Activated CD4-positive, CD25-positive, alpha-beta regulatory T cell treated with anti-CD3 and anti-CD28 coated beads, Interleukin-2, amount 50 U/mL, for 24 hours (primary cell): ENCODE measurements around the gene NELL1.

Experiments
- ATAC-seq, 2 donors: fragments of 150-1000 bp; cut with Tn5 transposase; one replicate each; pipeline ENCODE4 v1.10.0; 2021; ENCODE audit warnings: mild to moderate bottlenecking in 1 of 2, moderate library complexity in 1 of 2

The NELL1 gene

DNA sequence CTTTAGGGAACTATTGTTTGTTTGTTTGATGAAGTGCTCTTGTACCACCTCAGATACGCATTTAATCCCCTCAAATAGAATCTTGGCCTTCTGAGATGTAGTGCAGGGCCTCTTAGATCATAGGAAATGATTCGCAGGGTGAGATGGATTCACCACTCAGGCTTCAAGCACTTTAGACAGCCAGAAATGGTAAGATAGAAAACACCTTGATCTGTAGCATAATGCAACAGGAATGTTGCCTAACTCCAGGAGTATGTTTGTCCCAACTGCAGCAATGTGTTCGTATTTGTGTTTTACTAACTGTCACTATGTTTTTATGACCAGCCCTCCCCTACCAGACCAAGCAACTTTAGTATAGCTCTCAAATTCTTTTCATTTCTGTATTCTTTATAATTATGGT, 761.2 kb downstream of the NELL1 start:
- no peak for ATAC-seq

DNA sequence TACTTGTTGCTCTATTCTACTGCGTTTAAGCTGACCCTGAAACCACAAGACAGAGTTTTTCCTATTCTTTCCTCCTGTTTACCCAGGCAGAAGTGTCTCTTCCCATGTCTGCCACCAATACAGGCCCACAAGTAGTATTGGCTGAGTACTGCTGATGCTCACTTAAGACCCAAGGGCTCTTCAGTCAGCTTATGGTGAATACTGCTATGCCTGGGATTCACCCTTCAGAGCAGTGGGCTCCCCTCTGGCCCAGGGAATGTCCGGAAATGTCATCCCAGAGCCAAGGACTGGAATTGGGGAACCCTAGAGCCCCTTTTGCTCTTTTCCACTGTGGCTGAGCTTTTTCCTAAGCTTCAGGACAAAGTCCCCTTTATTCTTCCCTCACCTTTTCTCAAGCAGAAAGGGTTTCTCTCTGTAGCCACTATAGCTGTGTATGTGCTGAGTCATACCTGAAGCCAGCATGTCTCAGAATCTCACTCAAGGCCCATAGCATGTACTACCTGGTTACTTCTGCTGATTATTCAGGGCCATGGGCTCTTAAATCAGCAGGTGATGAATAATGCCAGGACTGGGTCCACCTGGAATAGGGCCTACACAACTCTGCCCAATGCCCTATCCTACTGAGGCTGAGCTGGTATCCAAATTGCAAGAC, 777.7 kb downstream of the NELL1 start:
- ATAC-seq, result no peak

DNA sequence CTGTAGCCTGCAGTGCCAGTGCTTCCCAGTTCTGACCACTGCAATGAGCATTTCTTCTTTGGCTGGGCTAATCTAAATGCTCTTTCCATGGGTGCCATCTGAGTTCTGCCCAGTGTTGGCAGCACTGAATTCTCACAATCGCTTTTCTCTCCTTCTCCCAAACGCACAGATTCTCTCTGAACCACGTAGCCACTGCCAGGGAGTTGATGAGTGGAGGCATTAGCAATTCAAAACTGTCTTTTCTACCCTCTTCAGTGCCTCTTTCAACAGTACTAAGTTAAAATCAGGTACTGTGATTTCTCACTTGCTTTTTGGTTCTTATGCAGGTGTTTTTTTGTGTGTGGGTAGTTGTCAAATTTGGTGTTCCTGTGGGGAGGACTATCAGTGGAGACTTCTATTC, 778.5 kb downstream of the NELL1 start:
- no peak for ATAC-seq

DNA sequence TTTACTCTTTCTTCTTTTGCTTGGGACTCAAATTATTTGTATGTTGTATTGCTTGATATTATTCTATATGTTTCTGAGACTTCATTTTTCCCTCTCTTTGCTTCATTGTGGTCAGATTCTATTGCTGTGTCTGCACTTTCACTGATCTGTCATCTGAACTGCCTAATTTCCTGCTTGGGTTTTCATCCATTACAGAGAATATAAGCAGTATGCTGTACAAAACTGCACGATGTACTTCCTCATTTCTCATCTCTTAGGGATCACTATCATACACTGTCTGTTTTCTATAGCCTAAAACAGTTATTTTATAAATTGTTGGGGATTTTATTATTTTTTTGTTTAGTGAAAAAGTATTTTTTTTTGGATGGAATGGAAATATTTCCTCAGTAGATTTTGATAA, 786.8 kb downstream of the NELL1 start:
- no peak for ATAC-seq

DNA sequence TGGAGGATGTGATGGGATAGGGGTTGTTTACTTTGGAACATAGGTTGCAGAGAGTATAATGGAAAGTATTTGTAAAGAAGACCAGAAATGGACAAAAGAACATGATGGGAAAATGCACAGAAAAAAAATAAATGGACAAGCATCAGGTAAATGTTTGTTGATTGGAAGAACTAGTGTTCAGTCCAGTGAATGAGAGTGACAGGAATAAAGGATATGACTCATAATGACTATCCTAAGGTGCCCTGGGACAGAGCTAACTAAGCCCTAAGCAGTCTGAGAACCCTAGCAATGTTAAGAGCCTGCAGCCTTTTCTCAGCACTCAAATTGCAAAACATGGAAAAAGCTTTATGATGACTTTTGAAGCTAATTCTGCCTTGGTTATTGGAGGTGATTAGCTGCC, 790.7 kb downstream of the NELL1 start:
- ATAC-seq, result no peak

DNA sequence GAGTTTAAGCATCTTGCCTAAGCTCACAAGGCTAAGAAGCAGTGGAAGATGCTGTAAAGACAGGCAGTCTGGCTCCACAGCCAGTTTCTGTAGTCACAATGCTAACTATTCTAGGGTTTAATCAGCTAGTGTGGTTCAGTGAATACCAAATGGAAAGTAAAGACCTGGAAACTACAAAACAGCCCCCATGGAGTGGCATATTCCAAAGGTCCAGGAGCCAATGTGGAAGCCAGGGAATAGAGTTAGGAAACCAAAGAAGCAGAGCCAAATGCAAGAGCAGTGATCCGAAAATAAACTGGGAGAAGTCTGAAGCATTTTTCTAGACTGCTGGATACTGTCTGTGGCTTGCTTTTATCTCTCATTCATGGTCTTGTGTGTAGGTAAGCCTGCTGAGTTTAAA, 792.3 kb downstream of the NELL1 start:
- ATAC-seq, result no peak

DNA sequence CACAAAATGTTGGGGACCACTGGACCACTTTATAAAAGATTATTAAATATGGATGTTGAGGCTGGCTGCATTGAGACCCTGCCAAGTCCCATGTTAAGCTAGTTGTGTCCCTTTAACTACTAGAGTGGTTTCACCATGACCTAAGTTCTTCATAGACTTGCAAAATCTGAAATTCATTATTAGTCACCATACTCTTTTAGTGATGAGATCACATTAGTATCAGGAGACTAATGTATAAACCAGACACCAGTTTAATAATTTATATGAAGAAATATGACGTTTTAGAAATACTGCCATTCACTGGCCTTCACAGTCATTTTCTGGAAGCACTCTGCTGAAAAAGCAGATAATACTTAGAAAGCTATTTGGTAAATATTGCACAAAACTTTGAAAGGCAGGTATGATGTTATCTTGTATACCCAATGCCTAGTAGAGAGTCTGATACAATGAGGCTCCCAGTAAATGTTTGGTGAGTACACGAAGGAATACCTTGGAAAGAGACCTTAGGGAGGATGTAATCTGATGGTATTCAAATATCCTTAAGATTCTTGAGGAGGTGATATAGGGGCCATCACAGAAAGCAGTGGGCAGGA, 795.3 kb downstream of the NELL1 start:
- ATAC-seq, result no peak

DNA sequence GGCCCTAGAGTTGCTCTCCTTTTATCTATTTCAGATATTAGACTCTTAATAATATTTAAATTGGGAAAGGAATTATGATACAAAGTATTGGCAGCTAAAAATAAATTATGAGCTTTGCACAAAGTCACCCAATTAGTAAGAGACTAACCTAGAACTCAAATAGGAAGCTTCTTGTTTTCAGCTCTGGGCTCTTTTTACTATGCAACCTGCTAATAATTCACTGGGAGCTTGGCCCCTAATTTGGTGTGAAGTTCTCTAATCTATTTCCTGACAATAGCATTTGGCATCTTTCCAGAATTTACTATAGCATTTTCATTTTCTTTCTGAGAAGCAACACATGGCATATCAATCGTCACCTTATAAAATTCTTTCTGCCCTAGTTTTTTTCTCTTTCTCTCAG, 795.8 kb downstream of the NELL1 start:
- no peak for ATAC-seq

DNA sequence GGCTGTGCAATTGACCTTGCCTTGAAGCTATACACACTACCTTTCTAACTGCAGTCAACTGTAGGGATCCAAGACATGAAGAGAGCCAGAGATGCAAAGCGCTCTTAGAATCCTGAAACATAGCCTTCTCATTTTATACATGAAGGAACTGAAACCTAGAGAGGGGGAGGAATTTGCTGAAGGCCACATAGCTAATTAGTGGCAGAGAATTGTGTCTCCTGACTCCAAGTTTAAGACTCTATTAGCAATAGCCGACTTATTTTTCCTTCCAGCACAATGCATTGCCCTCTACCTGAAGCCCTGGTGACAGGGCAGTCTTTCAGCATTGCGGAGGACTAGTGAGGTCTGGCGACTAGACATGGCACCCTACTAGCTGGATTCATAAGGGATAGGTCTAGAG, 796.5 kb downstream of the NELL1 start:
- ATAC-seq, result no peak

DNA sequence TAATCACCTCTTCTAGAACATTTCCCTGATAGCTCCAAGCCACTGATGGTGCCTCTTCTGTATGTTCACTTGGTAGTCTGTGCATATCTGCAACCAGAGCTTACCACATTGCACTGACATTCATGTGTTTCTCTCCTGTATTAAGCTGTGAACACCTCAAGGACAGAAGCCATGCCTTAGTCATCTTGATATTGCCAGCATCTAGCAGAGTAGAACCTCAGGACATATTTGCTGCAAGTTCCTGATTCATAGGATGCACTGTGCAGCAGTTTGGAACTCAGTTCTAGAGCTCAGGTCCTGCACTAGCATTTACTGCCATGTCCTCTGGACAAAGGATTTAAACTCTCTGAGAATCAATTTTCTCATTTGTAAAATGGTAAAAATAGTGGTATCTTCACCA, 801.1 kb downstream of the NELL1 start:
- ATAC-seq, result no peak

DNA sequence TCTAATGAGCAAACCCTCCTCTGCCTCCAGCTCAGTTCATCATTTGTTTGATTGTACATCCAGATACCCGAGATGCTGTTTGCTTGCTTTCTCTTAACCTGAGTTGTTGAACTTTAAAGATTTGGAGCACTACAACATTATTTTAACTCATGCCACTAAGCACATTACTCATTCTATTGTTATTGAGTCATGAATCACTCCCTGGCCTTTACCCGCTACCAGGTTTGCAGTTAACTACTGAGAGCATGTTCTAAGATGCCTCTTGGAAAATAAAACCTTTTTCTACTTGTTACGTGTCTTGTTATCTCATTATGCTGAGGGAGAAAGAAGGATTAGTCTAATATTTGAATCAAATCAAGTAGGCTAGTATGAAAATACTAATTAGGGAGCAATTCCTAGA, 802.9 kb downstream of the NELL1 start:
- ATAC-seq, result no peak

DNA sequence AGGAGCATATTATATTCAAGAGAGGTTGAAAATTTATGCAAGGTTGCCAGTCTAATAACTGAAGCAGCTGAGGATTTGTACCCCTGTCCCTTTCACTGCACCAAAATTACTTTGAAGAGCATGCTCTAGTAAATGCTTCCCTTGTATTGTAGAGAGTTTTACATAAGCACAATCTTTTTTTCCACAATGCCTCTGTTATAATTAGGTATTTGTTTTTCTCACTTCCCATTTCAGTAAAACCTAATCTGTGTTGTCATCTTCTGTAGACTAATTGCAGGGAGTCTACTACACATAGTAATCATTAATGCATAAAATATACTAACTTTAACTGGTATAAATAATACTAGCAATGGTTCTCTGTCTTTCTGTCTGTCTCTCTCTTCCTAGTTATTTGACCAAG, 805.1 kb downstream of the NELL1 start:
- ATAC-seq, result no peak

DNA sequence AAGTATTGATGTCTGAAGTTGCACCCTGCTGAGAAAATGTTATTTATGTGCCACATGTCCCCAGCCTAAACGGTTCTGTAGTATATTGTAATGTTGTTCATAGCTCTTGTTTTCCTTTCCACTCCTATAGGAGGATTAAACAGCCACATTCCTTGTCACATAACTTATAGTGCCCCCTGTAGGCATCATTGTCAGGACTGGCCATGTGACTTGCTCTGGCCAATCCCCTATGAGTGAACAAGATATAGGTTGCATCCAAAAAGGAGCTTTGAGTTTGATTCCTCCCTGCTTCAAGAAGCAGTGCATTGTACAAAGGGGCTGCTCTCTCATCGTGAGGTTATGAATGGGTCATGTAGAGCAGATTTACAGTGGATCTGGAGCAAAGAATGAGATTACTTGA, 805.9 kb downstream of the NELL1 start:
- ATAC-seq, result no peak

DNA sequence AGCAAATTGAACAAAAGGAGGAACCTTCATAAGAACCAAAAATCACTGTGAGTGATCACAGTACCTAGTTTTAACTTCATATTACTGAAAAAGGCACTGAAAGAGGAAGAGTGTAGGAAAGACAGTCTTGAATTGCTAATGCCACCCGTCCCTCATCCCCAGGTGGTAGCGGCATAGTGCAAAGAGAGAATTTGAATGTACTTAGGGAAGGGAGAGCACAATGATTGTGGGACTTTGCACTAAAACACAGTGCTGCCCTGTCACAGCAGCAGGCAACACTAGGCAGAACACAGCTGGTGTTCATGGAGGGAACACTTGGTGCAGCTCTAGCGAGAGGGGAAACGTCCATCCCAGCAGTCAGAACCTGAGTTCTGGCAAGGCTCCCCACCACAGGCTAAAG, 807.2 kb downstream of the NELL1 start:
- ATAC-seq, result no peak

DNA sequence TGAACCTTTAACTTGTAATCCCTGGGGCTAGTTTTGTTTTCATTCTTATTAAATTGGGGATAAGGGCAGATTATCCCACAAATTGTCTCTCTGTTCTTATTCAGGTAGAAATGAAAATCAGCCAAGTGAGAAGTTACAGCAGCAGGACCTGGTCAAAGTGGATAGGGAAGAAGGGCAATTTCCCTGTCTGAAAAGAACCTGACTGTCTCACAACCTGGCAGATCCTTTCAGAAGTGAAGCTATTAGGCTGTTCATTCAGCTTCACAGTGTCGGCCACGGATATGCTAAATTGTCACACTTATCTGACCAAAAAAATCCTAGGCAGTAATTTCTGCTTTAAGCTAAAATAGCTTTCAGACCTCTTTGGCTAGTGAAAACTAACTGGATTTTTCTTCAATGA, 810.9 kb downstream of the NELL1 start:
- no peak for ATAC-seq

DNA sequence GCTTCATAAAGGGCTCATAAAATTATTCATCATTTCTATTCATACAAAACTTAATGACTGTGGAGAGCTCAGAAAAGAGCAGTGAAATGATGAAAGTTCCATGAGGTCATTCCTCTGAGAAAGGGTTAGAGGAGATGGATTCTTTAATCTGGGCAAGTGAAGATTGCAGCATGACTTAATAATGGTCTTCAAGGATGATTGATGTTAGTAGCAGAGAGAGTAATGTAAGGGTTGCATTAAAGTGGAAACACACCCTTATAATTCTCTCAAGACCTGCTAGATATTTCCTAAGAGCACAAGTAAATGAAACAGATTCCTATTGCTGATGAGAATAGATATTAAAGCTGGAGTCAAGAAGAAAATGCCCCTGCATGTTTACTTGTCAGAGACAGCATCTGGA, 811.9 kb downstream of the NELL1 start:
- ATAC-seq, result no peak

DNA sequence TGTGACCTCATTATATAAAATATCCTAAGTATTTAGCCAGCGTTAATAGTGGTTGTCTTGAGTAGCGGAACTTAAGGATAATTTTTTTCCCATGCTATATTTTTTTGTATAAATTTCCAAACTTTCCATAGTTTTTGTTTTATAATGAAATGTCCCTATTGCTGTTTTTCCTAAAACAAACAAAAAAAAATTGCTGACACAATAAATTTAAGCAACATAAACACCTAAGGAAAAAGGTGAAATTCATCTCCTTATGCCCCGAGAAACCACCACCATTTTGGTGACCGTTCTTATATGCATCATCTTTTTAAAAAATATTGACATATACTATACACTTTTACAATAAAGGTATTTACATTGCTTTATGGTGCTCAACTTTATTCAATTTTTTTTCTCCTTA, 814.7 kb downstream of the NELL1 start:
- no peak for ATAC-seq

DNA sequence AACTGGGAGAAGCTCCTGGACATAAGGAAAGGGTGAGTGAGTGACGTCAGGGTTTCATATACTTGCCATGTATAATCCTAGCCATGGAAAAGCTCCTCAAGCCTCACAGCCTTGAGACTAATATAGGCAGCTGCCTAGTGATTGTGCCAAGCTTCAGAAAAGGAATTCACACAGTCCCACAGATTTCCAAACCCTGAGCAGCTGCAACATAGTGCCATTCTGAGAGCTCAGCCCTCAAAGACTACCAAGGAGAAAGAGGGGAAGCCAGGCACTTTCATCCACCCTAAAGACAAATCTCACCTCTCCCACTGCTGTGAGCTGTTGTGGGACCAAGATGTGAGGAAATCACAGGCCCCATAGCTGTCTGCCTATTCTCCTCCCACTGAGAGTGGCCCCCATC, 815.6 kb downstream of the NELL1 start:
- ATAC-seq, result no peak

DNA sequence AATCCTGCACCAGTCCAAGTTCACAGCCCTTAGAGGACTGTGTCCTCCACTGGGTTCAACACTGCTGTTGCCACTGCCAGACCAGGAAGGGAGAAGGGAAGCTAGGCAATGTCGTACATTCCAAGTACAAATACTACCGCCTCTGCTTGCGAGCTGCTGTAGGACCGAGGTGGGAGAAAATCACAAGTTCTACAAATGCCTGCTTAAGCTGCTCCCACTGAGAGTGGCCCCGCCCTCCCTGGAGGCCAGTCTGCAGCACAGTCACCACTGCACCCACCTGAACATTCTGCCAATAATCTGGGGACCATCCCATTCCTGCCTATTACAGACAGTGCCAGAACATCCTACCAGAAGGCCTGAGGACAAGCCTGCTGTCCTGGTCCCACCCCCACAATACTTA, 816.0 kb downstream of the NELL1 start:
- no peak for ATAC-seq

DNA sequence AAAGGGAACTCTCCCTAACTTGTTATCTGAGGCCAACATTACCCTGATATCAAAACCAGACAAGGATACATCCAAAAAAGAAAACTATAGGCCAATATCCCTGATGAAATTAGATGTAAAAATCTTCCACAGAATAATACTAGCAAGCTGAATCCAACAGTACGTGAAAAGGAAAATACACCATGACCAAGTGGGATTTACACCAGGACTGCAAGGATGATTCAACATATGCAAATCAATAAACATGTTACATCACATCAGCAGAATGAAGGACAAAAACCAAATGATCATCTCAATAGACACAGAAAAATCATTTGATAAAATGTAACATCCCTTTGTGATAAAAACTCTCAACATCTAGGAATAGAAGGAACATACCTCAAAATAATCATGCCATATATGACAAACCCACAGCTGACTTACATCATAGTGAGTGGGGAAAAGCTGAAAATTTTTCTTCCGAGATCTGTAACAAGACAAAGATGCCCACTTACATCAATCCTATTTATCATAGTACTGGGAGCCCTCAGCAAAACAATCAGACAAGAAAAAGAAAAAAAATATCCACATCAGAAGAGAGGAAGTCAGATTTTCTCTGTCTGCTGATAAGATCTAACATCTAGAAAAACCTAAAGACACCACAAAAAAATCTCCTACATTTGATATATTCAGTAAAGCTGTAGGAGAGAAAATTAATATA, 820.2 kb downstream of the NELL1 start:
- ATAC-seq, result no peak

DNA sequence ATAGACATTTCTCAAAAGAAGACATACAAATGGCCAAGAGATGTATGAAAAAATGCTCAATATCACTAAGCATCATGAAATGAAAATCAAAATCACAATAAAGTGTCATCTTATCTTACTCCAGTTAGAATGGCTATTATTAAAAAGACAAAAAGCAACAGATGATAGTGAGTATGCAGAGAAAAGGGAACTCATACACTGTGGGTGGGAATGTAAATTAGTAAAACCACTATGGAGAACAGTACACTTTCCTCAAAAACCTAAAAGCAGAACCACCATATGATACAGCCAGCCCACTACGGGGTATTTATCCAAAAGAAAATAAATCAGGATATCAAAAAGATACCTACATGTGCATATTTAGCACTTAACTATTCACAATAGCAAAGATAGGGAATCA, 823.5 kb downstream of the NELL1 start:
- no peak for ATAC-seq

DNA sequence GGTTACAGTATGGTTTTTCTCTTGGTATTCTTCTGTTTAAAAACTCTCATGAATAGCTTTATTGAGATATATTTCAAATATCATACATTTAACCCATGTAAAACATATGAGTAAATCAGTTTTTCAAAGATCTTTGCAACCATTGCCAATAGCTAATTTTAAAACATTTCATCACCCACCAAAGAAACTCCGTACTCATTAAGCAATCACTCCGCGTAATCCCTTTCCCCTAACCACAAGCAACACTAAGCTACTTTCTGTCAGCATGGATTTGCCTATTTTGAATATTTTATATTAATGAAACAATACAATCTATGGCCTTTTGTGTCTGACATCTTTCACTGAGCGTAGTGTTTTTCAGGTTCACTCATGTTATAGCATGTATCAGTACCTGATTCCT, 825.6 kb downstream of the NELL1 start:
- ATAC-seq, result no peak

DNA sequence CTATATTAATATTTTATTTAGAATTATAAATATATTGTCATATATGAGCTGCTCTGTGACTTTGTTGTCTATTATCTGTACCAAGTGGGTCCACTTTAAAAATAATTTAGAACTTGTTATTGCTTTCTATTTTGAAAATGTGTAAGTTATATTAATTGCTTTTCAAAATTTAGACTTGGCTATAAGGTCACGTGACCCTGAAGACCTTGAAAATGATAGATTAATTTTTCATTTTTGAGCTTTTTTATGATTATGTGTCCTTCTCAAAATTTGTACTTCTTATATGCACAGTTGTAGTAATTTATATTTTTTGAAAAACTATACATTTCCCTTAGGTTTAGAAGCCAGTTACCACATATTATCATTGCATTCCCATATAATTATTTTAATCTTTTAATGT, 826.5 kb downstream of the NELL1 start:
- ATAC-seq, result no peak

DNA sequence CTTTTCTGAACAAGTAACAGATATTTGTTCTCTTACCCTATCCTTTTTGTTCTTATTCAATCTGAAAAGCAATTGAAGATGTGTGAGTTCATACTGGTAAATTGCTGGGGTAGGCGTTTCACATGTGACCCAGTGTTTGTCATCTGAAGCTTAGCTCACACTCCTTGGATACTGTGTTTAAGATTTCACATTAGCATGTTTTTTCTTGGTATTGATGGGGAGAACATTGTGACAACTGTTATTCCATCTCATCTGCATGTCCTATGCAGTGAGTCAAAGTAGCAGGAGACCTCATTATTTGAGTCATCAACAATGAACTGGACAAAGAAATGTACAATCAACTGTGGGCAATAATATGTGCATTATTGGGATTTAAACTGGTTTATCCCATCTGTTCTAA, 831.9 kb downstream of the NELL1 start:
- ATAC-seq, result no peak

DNA sequence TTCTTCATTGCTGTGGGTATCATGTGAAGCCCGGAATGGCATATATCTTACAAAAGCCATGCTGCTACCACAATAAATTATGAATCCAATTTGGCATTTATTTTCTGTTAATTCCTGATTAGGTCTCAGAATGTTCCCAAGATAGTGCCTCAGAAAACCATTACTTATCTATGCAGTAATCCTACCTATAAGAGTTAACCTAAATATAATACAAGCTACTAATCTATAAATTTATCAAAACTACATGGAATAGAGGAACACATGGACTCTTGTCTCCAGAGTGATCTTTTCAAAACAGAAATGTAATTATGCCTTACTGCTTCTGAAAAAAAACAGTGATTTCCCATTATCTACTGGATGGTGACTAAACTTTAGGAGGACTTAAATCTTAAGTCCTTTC, 835.7 kb downstream of the NELL1 start:
- no peak for ATAC-seq
